PFSK-1 (cell line): ENCODE results near the gene SLCO2A1.

ENCODE experiments used
- FOXP2 ChIP-seq: optimal IDR thresholded peaks from 2 replicates; pipeline ENCODE3; 2011; ENCODE audit warnings: borderline replicate concordance, control low read depth, inconsistent platforms; ENCODE audit not compliant: insufficient read depth; ENCODE audit errors: extremely low read length, extremely low read depth
- POLR2AphosphoS5 ChIP-seq: IDR thresholded peaks from 2 replicates; pipeline ENCODE4 v1.6.1; 2012; ENCODE audit warnings: low read depth, mild to moderate bottlenecking, control low read depth, low read length, moderate library complexity
- SIN3A ChIP-seq: IDR thresholded peaks from 2 replicates; pipeline ENCODE4 v1.6.1; 2012; ENCODE audit warnings: mild to moderate bottlenecking, low read length, moderate library complexity, borderline replicate concordance; ENCODE audit not compliant: insufficient read depth
- TAF1 ChIP-seq: IDR thresholded peaks from 2 replicates; pipeline ENCODE4 v1.6.1; 2012; ENCODE audit warnings: low read length, control low read depth, borderline replicate concordance; ENCODE audit not compliant: insufficient read depth
- TF ChIP-seq, protein P1 (sequence below), 2 experiments: IDR thresholded peaks; 2 replicates each; pipeline versions ENCODE4 v1.6.1 to v1.8.0; 2011 to 2012; ENCODE audit warnings: low read depth in 2 of 2, low read length in 2 of 2, control low read depth in 1 of 2, inconsistent platforms in 1 of 2, mild to moderate bottlenecking in 1 of 2, moderate library complexity in 1 of 2; ENCODE audit not compliant: insufficient read depth in 1 of 2

The SLCO2A1 gene

DNA sequence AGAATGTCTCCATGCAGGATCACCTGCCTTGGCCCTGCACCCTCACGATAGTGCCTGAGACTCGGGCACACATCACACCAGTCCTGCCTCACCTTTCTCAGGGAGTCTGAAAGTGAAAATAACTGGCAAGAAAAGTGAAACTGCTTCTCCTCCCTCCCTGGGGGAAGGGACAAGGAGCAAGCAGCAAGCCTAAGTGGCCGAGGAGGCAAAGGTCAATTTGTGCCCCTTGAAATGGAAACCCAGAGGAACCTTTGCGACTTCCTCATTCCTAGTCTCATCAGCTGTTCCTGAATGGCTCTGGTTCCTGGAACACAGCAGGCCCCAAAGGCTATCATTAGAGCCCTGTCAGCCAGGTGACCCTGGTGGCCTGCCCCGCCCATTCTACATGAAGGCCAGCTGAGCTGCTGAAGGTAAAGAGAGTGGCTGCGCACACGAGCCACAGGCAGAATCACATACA lies 28.0 kb upstream of the SLCO2A1 start:
- TF ChIP-seq SIN3A: no peak
- no peak for TF ChIP-seq FOXP2
- TF ChIP-seq POLR2AphosphoS5: no peak
- TF ChIP-seq, protein P1, sequence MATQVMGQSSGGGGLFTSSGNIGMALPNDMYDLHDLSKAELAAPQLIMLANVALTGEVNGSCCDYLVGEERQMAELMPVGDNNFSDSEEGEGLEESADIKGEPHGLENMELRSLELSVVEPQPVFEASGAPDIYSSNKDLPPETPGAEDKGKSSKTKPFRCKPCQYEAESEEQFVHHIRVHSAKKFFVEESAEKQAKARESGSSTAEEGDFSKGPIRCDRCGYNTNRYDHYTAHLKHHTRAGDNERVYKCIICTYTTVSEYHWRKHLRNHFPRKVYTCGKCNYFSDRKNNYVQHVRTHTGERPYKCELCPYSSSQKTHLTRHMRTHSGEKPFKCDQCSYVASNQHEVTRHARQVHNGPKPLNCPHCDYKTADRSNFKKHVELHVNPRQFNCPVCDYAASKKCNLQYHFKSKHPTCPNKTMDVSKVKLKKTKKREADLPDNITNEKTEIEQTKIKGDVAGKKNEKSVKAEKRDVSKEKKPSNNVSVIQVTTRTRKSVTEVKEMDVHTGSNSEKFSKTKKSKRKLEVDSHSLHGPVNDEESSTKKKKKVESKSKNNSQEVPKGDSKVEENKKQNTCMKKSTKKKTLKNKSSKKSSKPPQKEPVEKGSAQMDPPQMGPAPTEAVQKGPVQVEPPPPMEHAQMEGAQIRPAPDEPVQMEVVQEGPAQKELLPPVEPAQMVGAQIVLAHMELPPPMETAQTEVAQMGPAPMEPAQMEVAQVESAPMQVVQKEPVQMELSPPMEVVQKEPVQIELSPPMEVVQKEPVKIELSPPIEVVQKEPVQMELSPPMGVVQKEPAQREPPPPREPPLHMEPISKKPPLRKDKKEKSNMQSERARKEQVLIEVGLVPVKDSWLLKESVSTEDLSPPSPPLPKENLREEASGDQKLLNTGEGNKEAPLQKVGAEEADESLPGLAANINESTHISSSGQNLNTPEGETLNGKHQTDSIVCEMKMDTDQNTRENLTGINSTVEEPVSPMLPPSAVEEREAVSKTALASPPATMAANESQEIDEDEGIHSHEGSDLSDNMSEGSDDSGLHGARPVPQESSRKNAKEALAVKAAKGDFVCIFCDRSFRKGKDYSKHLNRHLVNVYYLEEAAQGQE (IDR thresholded peaks at IDR 0.05; ENCODE audit: insufficient read depth in 1 of 2, low read depth in 2 of 2, low read length in 2 of 2): no peak
- no peak for TF ChIP-seq TAF1

DNA sequence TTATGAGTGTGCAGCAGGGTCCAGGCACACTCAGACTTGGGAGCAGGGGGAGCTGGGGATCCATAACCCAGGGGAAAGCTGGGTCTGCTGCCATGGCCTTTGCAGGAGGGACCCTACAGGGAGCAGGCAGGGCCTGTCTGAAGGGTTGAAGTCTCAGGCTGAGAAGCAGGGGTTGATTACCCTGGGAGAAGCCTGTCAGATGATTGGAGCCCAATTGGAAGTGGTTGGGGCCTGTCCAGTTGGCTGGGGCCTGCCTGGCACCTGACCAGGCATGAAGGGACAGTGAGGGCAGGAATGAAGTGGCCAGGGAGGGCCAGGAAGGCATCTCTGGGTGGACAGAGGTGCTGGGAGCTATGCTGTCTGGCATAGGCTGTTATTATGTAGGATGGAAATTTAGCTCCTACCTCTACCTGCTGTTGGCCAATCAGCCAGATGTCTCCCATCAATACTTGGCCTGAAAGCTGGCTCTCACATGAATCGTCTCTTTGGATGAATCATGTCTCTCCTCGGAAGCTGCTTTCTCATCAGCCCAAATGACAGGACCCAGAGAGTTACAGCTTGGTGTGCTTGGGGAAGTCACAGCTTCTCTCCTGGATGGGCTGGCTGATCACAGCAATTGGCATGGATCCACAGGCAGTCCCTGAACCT lies 27.4 kb upstream of the SLCO2A1 start:
- TF ChIP-seq, protein P1 (IDR thresholded peaks at IDR 0.05; ENCODE audit: insufficient read depth in 1 of 2, low read depth in 2 of 2, low read length in 2 of 2): no peak
- TF ChIP-seq POLR2AphosphoS5 (no peak), SIN3A (no peak), TAF1 (no peak), FOXP2 (no peak)

DNA sequence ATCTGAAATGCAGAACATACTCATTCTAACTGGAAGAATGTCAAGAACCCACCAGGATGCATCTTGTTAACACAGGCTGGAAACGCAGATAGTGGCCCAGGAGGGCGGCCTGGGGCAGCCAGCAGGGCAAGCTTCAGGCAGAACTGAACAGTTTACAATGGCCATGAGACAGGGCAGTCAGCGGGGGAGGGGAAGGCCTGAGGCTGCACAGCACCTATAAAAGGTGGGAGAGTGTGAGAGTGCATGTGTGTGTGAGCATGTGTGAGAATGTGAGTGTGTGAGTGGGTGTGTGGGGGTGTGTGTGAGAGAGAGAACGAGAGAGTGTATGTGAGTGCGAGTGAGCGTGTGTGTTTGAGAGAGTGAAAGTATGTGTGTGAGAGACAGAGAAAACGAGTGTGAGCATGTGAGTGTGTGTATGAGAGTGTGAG lies 26.8 kb upstream of the SLCO2A1 start:
- TF ChIP-seq FOXP2: no peak
- TF ChIP-seq, protein P1 (IDR thresholded peaks at IDR 0.05; ENCODE audit: insufficient read depth in 1 of 2, low read depth in 2 of 2, low read length in 2 of 2): no peak
- TF ChIP-seq TAF1: no peak
- TF ChIP-seq POLR2AphosphoS5: no peak
- no peak for TF ChIP-seq SIN3A

DNA sequence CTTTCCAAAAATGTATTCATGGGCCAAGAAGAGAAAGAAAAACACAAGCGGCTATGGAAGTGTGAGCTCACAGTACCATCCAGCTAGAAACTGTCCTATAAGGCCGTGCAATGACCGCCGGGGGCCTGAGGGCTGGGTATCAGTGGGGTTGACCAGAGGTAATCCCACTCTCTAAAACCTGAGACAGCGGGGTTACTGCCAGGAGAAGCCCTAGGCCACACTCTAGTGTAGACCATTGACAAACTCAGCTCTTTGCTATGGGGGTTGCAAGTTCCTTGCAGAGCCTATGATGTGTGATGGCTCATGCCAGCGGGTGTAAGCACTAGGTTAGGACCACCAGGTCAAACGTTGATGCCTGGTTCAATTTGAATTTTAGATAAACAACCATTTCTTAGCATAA lies 25.9 kb upstream of the SLCO2A1 start:
- TF ChIP-seq TAF1 (no peak), FOXP2 (no peak), POLR2AphosphoS5 (no peak), SIN3A (no peak)
- TF ChIP-seq, protein P1 (IDR thresholded peaks at IDR 0.05; ENCODE audit: insufficient read depth in 1 of 2, low read depth in 2 of 2, low read length in 2 of 2): no peak

DNA sequence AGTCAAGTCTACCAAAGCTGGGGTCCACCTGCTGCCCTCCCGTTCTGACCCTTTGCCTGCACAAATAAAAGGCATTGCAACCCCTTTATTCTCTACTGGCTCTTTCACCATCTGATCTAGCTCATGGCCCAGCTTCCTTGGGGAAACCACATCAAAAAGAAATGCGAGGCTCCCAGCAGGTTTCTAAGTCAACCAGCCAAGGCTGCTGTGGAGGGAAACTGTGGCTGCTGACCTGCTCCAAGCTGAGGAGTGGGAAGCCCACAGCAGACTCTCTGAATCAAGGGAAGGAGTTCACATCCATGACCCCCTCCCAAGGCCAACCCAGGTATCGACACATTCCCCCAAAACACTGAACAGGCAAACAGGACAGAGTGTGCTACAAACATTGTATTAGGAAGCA lies 25.2 kb upstream of the SLCO2A1 start:
- no peak for TF ChIP-seq POLR2AphosphoS5
- TF ChIP-seq FOXP2: no peak
- TF ChIP-seq TAF1: no peak
